Karpas-422 (cell line): ENCODE measurements around the gene ANKRD13B. TPM values are rescaled to one million over a fixed set of nuclear protein-coding genes. Genes with fewer than 3 reads are reported as not detected.

Experiments used
- small RNA-seq: library from RNA; depleted of rRNA; stranded (forward); fragments of <200 nt; gene quantifications from one replicate; pipeline ENCODE3, GENCODE V24; 2014
- total RNA-seq: library from RNA; depleted of rRNA; stranded (reverse); fragments of >200 nt; shearing (Covaris generic); gene quantifications from 2 replicates; pipeline ENCODE4 v1.2.3, GENCODE V29; 2014; ENCODE audit warnings: low replicate concordance; rRNA removed

ANKRD13B gene
- total RNA-seq, 1 experiment from 2014 or later, result 3.5 TPM

Small RNAs within 50 kb of the gene (small RNA-seq; reads per million reads assigned to genes)
- not detected for gene RNU6-920P

Other genes with a start within 250 kb of the ANKRD13B start
- 39.6 and 47.5 TPM in 2 replicates for gene TAOK1, start 202.8 kb upstream of the ANKRD13B start, total RNA-seq
- 9.0 and 17.4 TPM in 2 replicates for gene ABHD15, start 26.1 kb upstream of the ANKRD13B start, total RNA-seq
- gene TP53I13, start 24.4 kb upstream of the ANKRD13B start, total RNA-seq, result 43.8 and 122 TPM in 2 replicates
- 58.7 and 71.5 TPM in 2 replicates for gene GIT1, start 3.5 kb upstream of the ANKRD13B start, total RNA-seq
- 0.79 and 1.8 TPM in 2 replicates for gene CORO6, start 29.8 kb downstream of the ANKRD13B start, total RNA-seq